GM11168 (cell line): Measurements from ENCODE around the gene C16orf95.

ENCODE experiments used
- in situ Hi-C: fragments of 300-500 bp; cut with MboI; formaldehyde crosslinking; loops from one replicate; pipeline ENCODE4 v1.12.0; 2022; ENCODE audit warnings: low sequenced_read_pairs; ENCODE audit not compliant: unreplicated experiment

The C16orf95 gene

DNA sequence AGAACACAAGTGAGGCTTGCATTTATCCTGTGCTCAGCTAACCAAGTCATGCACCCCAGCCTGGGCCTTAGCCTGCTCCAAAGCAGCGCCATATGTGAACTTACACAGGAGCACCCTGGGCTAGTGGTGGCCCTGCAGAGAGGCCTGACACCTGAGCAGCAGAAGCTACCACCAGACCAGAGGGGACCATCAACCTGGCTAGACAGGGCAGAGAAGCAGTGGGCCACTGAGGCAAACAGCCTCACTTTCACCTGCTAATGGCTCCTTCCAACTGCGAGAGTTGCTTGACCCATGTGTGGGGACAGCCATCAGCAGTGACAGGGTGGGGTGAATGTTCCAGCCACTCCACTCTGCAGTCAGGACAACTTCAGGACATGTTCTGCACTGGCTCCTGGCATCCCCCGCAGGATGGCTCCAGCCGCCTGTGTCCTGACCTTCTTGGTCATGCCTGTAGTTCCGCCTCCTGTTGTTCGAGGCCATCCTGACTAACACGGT is 2.9 kb upstream of the C16orf95 start:
- in situ Hi-C loops, result no loop called here

DNA sequence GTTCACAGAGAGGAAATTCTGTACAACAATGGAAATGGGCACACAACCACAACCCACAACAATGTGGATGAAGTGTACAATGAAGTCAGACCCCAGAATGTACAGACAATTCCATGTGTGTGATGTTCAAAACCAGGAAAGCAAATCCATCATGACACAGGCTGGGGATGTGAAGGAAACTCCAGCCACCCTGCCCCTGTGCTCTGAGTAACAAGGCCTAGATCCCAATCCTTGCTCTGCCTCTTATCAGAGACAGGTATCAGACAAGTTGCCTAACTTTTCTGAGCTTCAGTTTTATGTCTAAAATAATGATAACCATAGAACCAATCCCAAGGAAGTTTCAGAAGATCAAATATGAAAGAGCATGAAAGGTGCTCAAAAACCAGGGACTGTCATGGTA is 1.8 kb upstream of the C16orf95 start:
- in situ Hi-C loops, result no loop called here

- in situ Hi-C loops, result no loop called here
Observed at GRCh38 chr16:87317750-87318644, 805 bp upstream of the C16orf95 start.

DNA sequence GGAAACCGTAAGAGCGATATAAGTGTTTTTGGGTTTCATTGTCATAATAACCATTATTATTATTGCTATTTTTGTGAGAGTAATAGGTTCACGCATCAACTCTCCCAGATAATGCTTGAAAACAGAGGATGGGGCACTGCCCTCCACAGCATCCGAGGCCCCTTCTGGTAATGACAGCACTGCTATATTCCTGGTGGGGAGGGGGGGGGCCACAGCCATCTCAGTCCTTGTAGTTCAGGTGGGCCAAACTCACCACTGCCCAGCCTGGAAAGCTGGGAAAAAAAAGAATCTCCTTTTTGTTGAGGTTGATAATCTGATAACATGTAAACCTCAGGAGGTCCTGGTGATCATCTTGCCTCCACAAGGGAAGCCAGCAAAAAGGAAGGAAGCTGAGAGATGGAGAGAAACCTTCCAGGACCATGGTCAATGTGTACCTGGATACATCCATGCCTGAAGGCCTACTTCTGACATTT is 706 bp downstream of the C16orf95 start:
- in situ Hi-C loops, result no loop called here

GRCh38 chr16:87314990-87315420 is 2.2 kb downstream of the C16orf95 start:
- in situ Hi-C loops, result no loop called here

DNA sequence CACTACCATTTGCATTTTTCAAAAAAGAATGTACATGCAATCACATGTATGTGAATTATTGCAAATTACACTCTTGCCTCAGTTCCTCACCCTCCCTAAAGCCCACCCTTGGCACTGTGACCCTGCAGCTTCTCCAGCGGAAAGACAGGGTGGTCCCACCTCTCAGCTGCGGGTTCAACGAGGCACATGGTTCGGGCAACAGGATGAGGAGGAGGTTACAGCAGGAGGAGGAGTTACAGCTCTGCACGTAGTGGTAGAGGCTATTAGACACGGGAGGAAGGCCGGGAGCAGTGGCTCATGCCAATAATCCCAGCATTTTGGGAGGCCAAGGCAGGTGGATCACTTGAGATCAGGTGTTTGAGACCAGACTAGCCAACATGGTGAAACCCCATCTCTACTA is 5.2 kb downstream of the C16orf95 start:
- in situ Hi-C loops, result no loop called here

- in situ Hi-C loops, result no loop called here
Observed at GRCh38 chr16:87311387-87311786, 5.8 kb downstream of the C16orf95 start.

- in situ Hi-C loops, result no loop called here
Observed at GRCh38 chr16:87310610-87311009, 6.6 kb downstream of the C16orf95 start.

- in situ Hi-C loops, result no loop called here
Observed at GRCh38 chr16:87309620-87310525, 7.3 kb downstream of the C16orf95 start.

GRCh38 chr16:87308826-87309225 is 8.4 kb downstream of the C16orf95 start:
- in situ Hi-C loops, result no loop called here

DNA sequence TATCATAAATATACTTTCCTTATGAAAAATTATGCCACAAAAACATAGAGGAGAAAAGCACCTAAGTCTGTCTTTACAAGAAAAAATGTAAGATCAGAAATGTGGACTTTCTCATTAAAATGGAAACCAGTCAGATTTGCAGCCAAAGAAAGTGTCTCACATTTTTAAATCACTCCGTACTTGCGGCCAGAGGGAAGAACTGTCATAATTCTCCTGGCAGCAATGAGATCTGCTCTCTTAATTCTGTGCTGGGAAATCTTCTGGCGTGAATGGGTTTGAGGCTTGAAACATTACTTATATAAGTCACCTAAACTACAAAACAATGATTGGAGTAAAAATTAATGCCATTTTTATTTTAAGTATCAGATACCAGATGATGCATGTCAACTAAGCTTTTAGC is 10.7 kb downstream of the C16orf95 start:
- in situ Hi-C loops, result no loop called here

DNA sequence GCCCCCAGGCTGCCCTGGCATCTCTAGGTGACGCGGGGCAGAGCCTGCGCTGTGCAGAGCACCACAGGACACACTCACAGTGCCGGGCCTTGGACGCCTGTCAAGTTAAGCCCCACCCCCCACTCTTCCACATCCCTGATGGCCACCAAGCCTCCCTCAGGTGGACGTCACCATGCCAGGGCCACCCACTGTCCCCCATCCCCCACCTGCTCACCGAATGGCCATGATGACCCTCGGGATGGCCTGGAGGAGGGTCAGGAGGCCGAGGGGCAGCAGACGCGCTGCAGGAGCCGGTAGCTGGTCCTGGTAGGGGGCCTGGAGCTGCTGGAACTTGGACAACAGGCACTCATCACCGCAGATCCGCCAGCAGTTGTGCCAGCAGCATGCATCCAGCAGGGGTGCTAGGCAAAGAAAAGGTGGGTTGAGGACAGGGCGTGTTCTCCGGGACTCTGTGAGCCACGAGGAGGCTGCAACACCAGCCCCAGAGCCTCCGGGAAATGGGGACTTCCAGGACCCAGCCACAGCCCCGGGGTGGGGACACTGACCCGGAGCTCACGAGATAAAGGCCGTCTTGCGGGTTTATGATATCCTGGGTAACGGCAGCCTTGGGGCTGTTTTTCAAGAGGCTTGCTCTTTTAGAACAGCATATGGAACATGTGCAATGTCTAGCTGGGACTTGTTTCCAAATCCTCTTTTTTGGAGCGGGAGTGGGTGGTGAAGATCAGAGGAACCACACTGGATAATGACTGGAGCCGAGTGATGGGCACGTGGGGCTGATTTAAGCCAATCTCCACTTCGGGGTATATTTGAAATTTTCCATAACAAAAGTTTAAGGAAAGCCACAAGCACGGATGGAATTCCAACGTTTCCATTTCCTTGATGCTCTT is 11.4 kb downstream of the C16orf95 start:
- in situ Hi-C loops, result no loop called here

- in situ Hi-C loops, result no loop called here
Observed at GRCh38 chr16:87304951-87305350, 12.2 kb downstream of the C16orf95 start.

GRCh38 chr16:87303962-87304521 is 13.2 kb downstream of the C16orf95 start:
- in situ Hi-C loops, result no loop called here

- in situ Hi-C loops, result no loop called here
Observed at GRCh38 chr16:87303431-87303930, 13.7 kb downstream of the C16orf95 start.

DNA sequence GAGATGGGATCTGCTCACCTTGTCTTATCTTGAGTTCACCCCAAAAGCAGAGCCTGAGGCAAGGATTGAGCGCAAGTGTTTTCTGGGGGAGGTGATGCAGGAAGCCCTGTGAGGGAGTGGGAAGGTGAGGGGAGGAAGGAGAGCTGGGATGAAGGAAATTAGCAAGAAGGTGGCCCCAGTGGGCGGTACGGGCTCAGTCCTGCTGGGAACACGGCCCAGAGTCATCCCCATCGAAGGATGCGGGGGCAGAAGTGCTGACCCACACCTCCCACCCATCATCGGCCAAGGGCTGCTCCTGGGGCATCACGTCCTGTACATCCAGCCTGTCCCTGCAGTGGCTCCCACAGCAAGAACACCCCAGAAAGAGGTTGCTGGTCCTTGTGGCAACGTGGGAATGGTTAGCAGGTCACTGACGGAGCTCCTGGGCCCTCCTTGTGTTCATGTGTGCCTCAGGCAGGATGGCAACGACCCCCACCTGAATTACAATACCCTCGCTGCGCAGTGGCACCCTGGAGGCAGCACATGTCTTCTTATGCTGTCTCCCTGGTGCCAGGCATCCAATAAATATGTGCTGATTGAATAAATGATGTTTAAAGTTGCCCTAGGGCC is 18.2 kb downstream of the C16orf95 start:
- in situ Hi-C loops, result loop anchor here (25.0 kb wide), 1 partner anchor 737 kb away; the partner anchor contains the start of genes FOXC2 and MTHFSD

DNA sequence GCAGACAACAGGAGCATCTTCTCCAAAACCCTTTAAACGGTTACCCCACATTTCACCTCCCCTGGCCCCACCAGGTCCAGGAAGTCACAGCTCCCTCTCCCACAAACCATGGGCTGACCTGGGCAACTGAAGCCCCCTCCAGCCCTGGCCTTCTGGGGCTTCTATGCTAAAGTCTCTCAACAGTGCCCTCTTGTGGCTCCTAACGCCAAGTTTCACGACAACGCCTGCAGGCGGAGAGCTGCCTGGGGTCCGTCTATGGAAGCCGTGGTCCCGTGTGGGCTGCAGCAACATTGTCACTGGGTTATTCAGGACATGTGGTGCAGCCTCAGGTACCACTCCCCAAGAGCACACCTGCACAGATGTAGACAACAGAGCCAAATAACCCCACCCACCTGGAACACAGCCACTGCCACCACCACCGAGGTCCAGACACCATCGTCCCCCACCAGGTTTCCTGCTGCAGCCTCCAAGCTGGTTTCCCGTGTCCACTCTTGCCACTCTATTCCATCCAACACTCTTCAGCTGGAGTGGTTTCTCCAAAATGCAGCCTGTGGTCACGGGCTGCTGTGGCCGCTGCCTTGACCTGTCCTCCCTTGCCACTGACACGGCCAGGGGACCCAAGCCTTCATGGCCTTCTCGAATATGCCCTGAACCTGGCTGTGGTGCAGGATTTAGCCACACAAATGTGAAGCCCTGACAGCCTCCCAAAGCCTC is 19.1 kb downstream of the C16orf95 start:
- in situ Hi-C loops, result loop anchor here (25.0 kb wide), 1 partner anchor 736 kb away; the partner anchor contains the start of genes FOXC2 and MTHFSD

DNA sequence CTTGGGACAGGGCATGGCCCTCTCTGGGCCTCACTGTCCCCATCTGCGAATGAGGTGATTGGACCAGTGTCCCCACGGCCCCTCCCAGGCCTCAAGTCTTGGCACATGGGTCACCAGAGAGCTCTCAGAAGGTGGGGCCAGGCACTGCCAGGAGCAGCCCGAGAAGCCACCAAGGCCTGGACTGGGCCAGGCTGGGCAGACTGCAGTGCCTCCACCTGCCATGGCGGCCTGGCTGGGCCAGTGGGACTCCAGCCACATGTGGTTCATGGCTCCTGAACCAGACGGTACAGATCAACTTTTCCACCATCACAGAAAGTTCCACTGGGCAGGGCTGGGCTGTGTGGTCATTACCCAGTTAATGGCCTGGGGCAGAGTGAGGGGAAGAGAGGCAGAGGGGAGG is 19.8 kb downstream of the C16orf95 start:
- in situ Hi-C loops, result loop anchor here (25.0 kb wide), 1 partner anchor 735 kb away; the partner anchor contains the start of genes FOXC2 and MTHFSD
